OCI-LY3 (cell line): ENCODE measurements around the gene POU2F1.

ENCODE experiments used
- H2AFZ ChIP-seq: fragments of 200-600, 300-600 bp; shearing (Covaris generic); 2 replicates; pipeline ENCODE4 v1.6.0; 2014; ENCODE audit warnings: antibody characterized with exemption, low read depth, low read length
- H3K27ac ChIP-seq: fragments of 200-600, 300-600 bp; sonication (generic); 2 replicates; pipeline ENCODE4 v1.5.1; 2014; ENCODE audit warnings: mild to moderate bottlenecking, low read length, moderate library complexity, mixed read lengths
- H3K27me3 ChIP-seq: fragments of 200-600, 300-600 bp; sonication (generic); 2 replicates; pipeline ENCODE4 v1.6.1; 2014; ENCODE audit warnings: low read depth, low read length, mixed read lengths
- H3K36me3 ChIP-seq: fragments of 200-600, 300-600 bp; sonication (generic); replicated peaks from 2 replicates; pipeline ENCODE3; 2014; ENCODE audit warnings: low read depth, low read length, mixed read lengths
- H3K4me1 ChIP-seq: fragments of 300-600, 200-600 bp; sonication (generic); 2 replicates; pipeline ENCODE4 v1.6.1; 2014; ENCODE audit warnings: low read length, mixed read lengths
- H3K4me2 ChIP-seq: fragments of 200-600, 300-600 bp; sonication (generic); 2 replicates; pipeline ENCODE4 v1.6.1; 2014; ENCODE audit warnings: low read length, mixed read lengths
- H3K4me3 ChIP-seq: fragments of 300-600, 200-600 bp; sonication (generic); 2 replicates; pipeline ENCODE4 v1.5.1; 2014; ENCODE audit warnings: antibody characterized with exemption, mild to moderate bottlenecking, low read length, moderate library complexity
- H3K79me2 ChIP-seq: fragments of 300-600, 200-600 bp; shearing (Covaris generic); 2 replicates; pipeline ENCODE4 v1.6.1; 2014; ENCODE audit warnings: mild to moderate bottlenecking, low read length, mixed read lengths
- H3K9ac ChIP-seq: fragments of 300-600, 200-600 bp; shearing (Covaris generic); 2 replicates; pipeline ENCODE4 v1.6.0; 2014; ENCODE audit warnings: mild to moderate bottlenecking, low read length, moderate library complexity
- H3K9me3 ChIP-seq: fragments of 200-600, 300-600 bp; shearing (Covaris generic); 2 replicates; pipeline ENCODE4 v1.6.1; 2014; ENCODE audit warnings: low read length, mixed read lengths; ENCODE audit not compliant: insufficient read depth
- H4K20me1 ChIP-seq: fragments of 200-600, 300-600 bp; sonication (generic); 2 replicates; pipeline ENCODE4 v1.6.1; 2016; ENCODE audit warnings: low read length, mixed read lengths; ENCODE audit not compliant: insufficient read depth
- CTCF ChIP-seq: fragments of 200-600, 300-600 bp; sonication (generic); IDR thresholded peaks from 2 replicates; pipeline ENCODE4 v1.5.1; 2014; ENCODE audit warnings: antibody characterized with exemption, low read length, low read depth
- EZH2phosphoT487 ChIP-seq: fragments of 200-600 bp; shearing (Covaris generic); IDR thresholded peaks from 2 replicates; pipeline ENCODE4 v1.6.1; 2018; ENCODE audit warnings: antibody characterized with exemption, mixed run types, low read depth

POU2F1 gene

GRCh38 chr1:167325151-167325550 lies 104.5 kb downstream of the POU2F1 start:
- Histone ChIP-seq H3K79me2 (peaks cover 7% of the 10 kb centered on the region; the same call in 1 of the 2 replicates), H4K20me1 (no peaks in the 10 kb centered on the region), H3K4me1 (peaks cover 36% of the 10 kb centered on the region), H3K4me2 (no peak overlapping the region), H2AFZ (no peak overlapping the region), H3K27ac (no peak overlapping the region), H3K36me3 (peaks cover 39% of the 10 kb centered on the region), H3K9ac (no peak overlapping the region), H3K27me3 (no peaks in the 10 kb centered on the region), H3K9me3 (peaks cover 25% of the 10 kb centered on the region), H3K4me3 (no peak overlapping the region)
- TF ChIP-seq CTCF (no peak), EZH2phosphoT487 (no peak)

- peak overlapping the region; percentile 96 for H3K27ac ChIP-seq
- no peak overlapping the region for H2AFZ ChIP-seq
Measured at GRCh38 chr1:167328306-167328815, 107.7 kb downstream of the POU2F1 start.

GRCh38 chr1:167328816-167329483 lies 108.3 kb downstream of the POU2F1 start:
- Histone ChIP-seq H3K9me3 (peaks cover 7% of the 10 kb centered on the region; the same call in 1 of the 2 replicates), H2AFZ (no peak overlapping the region), H3K79me2 (peaks cover 38% of the 10 kb centered on the region), H3K27me3 (no peaks in the 10 kb centered on the region), H3K4me3 (peak overlapping the region; percentile 67), H3K9ac (peak overlapping the region; percentile 74), H3K4me2 (peak overlapping the region; percentile 83), H3K27ac (peak overlapping the region; percentile 96), H3K4me1 (peaks cover 74% of the 10 kb centered on the region), H4K20me1 (no peaks in the 10 kb centered on the region), H3K36me3 (peaks cover 28% of the 10 kb centered on the region)
- TF ChIP-seq EZH2phosphoT487 (no peak), CTCF (no peak)

More at GRCh38 chr1:167328306-167328815, 107.7 kb downstream of the POU2F1 start:
- no peak for TF ChIP-seq CTCF
- no peak for TF ChIP-seq EZH2phosphoT487
- Histone ChIP-seq H3K4me2 (peak overlapping the region; percentile 83), H3K27me3 (no peaks in the 10 kb centered on the region), H3K9ac (peak overlapping the region; percentile 23; the same call in 1 of the 2 replicates), H3K9me3 (peaks cover 7% of the 10 kb centered on the region), H3K36me3 (peaks cover 28% of the 10 kb centered on the region), H4K20me1 (no peaks in the 10 kb centered on the region), H3K4me1 (peaks cover 69% of the 10 kb centered on the region), H3K79me2 (peaks cover 34% of the 10 kb centered on the region), H3K4me3 (peak overlapping the region; percentile 67)

GRCh38 chr1:167330601-167331293 lies 110.1 kb downstream of the POU2F1 start:
- Histone ChIP-seq H3K4me2 (peak overlapping the region; percentile 83), H3K9me3 (no peaks in the 10 kb centered on the region), H3K4me1 (peaks cover 74% of the 10 kb centered on the region), H3K9ac (peak overlapping the region; percentile 74), H3K27me3 (no peaks in the 10 kb centered on the region), H4K20me1 (no peaks in the 10 kb centered on the region), H3K4me3 (peak overlapping the region; percentile 67), H3K36me3 (peaks cover 17% of the 10 kb centered on the region), H3K79me2 (peaks cover 38% of the 10 kb centered on the region), H2AFZ (no peak overlapping the region), H3K27ac (peak overlapping the region; percentile 96)
- TF ChIP-seq CTCF (no peak), EZH2phosphoT487 (no peak)
